NOMO-1 (cell line): ENCODE data around the gene ADD2.
"Not testable (repeated sequence)": the region's sequence is repeated elsewhere in the genome, so short reads cannot be mapped to it uniquely, and the experiment has no call there.

Experiments used
- DNase-seq, 2 experiments: peaks; one replicate each; lab custom pipeline; 2025; ENCODE audit not compliant: unreplicated experiment in 2 of 2; lab: John Stamatoyannopoulos, UW

Gene ADD2

DNA sequence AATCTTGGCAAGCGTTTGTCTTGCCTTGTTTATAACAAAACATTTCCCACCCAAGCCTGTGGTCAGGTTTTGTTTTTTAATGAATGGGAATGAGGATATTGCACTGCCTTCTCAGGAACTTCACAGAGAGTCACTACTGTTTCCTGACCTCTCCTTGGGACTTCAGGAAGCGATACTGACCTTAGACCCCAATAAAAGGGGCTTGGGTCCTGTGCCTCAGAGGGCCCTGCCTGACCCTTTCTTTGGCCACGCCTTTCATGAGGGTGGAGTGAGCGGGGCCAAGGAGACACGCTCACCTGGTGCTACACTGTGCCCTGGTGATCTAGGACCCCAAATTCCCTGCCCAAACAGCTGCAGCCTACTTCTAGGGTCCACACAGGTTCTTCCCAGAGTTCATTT, 121.6 kb downstream of the ADD2 start:
- no peak for DNase-seq

DNA sequence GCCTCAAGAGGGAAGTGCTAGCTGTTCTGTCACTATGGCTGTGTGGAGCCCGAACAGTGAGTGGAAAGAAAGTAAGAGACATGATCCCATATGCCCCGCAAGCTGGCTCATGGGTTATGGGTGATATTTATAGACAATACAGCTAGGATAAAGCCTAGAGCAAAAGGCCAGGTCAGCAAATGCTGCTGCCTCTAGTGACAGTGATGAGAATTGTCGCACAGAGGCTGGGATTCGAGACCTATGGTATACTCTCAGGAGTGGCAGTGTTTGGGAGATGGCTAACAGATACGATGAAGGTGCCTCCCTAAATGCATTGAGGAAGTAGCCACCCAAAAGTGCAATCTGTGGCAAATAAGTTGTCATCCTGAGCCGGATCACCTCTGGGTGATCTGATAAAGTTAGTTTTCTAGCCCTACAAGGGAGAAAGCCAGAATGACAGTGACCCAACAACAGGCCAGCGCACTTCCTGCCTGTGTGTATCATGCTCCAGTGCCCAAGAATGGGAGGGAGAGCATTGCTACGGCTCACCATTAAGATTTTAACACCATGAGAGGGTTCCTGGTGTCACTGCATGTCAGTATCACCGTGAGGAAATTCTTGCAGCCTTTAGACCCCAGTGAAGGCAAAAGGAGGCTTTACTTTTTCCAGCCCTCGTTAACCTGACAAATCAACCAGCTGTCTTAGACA, 122.1 kb downstream of the ADD2 start:
- DNase-seq = no peak

DNA sequence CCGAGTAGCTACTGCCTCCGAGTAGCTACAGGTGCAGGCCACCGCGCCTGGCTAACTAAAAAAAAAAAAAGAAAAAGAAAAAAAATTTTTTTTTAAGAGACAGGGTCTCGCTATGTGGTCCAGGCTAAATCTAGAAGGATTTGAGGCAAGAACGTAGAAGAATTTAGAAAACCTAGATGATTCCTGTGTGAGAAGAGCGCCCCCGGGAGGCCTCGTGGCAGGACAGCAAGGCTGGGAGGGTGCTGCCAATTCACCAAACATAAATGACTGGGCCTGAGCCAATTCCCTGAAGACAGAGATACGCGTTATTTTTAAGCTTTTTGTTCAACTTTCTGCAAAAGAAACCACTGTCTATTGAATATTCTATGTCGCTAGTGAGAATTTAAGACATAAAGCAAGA, 124.3 kb downstream of the ADD2 start:
- peak; percentile 25 to 38 for DNase-seq

DNA sequence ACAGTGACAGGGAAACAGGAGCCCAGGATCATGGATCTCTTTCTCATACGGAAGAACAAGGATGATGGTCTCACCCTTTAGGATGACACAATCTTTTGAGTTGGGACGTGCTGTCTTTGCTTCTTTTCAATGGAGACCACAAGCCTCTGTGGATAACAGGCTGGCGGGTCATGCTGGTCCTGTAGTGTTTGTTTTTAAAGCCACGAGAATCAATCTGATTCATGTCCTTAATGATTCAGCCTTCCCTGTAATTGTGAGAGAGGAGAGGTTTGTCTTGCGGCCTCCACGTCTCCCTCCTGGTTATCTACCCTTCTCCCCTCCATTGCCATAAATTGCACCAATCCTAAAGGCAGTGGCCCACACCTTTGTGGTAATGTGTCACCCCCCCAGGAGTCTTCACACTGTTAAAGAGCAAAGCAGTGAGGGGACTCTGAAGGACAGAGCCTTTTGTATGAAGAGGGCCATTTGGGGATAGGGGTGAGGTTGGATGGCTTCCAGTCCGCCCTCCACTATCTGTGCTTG, 126.7 kb downstream of the ADD2 start:
- DNase-seq = no peak

DNA sequence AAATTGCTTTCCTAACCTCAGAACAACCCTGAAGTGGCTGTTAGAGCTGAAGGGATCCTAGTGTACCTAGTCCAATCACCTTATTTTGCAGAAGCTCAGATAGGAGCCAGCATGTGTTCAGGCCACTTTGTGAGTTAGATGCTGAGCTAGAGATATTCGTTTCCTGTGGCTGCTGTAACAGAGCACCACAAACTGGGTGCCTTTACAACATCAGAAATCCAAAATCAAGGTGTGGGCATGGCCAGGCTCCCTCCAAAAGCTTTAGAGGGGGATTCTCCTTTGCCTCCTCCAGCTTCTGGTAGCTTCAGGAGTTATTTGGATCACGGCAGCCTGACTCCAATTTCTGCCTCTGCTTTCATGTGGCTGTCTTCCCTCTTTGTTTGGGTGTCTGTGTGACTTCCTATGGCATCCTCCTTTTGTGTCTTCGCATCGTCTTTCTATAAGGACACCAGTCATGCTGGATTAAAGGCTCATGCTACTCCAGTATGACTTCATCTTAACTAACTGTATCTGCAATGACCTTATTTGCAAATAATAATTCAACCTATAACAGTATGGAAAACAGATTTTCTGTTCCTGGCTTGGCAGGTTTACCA, 128.1 kb downstream of the ADD2 start:
- DNase-seq = no peak

DNA sequence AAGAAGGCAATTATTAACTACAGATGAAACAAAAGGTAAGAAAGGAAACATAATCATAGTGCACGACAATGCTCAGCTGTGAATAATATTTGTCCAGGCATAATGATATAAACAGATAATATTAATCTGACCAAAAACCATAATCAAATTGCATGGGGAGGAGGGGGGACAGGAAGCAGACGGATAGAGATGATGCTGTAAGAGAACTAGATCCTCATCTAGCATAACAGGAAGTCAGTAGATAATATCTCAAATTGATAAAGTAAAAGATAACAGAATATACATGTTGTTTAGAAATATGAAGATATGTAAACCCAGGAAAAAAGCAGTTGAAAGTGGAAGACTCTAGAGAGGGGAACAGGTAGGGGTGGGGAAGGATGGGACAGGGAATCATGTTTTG, 129.4 kb downstream of the ADD2 start:
- no peak for DNase-seq

DNA sequence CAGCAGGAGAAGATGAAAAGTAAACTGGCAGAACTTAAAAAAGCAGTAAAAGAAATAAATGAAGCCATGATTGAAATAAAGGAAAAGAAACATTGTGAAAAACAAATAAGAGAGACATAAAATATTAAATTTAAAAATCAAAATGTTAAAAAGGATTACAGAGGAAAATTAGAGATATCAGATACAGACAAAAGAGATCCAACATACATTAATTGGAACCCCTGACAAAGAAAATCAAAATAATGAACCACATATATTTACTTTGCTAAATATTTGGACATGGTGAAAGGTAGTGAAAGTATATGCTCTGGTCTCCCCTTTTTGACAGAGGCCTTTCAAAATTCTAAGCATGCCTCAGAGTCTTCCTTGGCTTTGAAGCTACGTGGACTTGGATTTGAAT, 134.5 kb downstream of the ADD2 start:
- DNase-seq = no peak

DNA sequence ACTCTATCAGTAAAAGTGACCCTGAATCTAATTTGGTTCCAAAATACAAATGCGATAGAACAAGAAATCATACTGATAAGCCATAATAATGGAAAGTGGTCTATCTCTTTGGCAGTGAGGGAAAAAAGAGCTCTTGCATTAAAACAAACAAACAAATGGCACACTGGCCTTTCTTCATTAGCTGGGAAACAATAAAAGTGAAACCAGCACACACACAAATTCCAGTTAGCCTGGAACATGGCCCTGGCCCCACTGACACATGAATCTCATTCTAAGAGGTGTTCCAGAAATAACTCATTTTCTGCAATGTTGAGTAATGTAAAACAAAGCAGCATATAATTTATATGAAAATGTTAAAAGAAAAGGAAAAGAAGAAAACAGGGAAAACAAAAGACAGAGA, 135.0 kb downstream of the ADD2 start:
- DNase-seq = no peak

DNA sequence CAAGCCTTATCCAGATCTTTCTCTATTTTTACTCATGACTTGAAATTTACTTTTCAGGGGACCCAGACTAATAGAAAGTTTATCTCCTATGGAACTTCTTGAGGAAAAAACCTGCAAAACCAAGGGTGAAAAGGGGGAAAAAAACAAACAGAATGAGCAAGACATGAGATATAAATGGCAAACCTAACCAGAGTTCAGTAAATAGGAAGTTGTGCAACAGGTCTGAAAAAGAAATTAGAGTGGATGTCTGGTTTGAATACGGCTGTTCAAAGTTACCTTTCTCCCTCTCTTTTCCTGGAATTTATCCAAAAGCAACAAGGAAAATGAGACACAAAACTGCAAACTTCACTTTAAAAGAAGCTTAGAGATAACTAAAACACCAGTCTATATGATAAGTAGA, 135.6 kb downstream of the ADD2 start:
- DNase-seq = no peak

DNA sequence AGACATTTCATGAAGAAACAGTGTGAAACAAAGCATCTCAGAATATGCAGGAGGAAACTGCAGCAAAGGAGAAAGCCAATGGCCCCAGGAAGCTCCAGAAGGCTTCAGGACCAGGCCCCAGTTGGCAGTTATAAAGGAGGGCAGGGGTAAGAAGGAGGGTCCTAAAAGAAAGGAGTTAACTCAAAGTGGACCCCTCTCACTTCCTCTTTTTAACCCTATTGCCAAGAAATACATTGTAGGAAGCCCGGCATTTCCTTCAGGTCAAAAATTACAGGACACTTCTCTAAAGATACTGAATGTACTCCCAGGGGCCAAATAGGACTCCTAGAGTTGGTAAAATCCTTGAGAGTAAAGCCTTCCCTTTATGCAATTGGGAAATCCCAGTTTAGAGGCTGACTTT, 137.2 kb downstream of the ADD2 start:
- peak in 1 of 2 experiments; percentile 25 for DNase-seq

DNA sequence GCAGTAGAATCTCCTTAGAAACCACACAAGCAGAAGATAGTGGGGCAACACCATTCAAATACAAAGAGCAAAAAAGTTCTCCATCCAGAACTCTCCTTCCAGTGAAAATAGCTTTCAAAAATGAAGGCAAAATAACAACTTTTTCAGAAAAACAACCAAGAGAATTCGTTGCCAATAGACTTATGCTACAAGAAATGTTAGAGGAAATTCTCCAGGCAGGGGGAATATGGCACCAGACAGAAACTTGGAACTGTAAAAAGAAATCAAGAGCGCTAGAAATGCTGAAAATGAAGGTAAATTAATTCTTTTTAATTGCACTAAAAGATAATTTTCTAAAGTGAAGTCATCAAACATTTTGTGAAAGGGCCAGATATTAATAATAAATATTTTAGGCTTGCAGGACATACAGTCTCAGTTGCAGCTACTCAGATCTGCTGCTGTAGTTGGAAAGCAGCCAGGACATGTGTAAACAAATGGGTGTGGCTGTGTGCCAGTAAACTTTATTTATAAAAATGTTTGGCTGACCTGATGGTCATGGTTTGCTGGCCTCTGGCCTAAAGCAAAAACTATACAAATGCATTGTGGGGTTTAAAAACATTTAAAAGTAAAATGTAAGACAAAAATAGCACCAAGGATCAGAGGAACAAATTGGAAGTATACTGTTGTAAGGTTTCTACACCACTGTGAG, 140.6 kb downstream of the ADD2 start:
- no peak for DNase-seq

DNA sequence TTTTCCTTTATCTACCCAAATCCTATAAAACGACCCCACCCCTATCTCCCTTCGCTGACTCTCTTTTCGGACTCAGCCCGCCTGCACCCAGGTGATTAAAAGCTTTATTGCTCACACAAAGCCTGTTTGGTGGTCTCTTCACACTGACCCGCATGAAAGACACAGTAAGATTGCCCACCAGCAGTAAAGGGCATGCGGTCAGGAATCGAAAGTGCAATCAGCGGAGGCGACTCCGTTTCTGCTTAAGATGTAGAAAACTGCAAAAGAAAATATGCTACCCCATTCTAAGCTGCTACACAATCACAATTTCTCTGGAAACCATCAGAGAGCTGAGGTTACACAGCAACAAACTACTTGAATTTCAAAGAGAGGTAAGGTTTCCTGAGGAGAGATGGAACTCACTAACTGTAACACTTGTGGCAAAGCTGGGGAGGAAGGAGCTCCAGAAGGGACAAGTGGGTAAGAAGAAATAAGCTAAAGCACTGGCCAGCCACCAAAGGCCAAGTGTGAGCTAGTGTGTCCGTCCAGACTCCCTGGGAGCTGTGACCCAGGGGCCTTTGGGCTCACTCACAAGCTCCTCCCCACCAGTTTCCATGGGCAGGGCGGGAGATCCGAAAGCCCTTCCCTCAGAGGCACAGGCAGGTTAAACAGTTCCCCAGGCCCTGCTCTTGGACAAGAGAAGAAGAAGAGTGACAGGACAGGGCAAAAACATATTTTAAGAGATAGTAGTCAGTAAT, 141.6 kb downstream of the ADD2 start:
- DNase-seq = no peak

DNA sequence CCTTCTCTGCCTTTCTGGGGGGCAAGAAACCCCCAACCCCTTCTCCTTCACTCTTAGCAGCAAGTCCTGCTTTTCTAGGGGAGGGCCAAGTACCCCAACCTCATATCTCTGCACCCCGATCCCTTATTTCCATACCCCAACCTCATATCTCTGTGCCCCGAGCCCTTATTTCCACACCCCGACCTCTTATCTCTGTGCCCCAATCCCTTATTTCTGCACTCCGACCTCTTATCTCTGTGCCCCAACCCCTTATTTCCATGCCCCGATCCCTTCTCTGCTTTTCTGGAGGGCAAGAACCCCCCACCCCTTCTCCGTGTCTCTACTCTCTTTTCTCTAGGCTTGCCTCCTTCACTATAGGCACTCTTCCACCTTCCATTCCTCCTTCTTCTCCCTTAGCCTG, 146.5 kb downstream of the ADD2 start:
- DNase-seq = not testable (repeated sequence)

DNA sequence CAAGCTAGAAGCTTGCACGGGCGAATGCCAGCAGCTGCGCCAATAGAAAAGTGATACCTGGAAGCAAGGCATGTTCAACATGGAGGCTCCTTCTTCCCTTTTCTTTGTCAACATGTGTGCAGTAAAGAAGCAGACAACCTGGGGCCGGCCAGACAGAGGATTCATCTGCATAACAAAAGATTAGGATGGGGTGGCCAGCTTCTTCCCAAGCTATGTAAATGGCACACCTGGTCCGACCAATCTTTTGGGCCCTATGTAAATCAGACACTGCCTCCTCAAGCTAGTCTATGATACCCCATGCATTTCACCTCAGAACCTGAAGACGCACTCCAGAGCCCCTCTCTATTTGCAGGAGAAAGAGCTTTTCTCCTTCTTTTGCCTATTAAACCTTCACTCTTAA, 148.0 kb downstream of the ADD2 start:
- no peak for DNase-seq

DNA sequence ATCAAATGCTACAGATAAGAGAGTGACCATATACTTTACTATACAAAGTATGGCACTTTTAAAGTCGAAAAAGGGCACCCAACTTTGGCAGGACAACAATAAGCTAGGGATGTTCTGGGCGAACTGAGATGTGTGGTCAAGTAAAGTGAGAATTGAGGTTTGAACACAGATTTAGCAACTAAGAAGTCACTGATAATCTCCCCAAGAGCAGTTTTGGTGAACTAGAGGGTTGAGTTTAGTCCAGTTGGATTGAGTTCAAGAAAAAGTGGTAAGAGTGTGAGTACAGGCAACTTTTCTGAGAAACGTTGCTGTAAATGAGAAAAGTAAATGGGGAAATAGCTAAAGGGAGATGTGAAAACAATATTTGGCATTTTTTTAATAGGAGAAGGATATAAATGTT, 148.8 kb downstream of the ADD2 start:
- DNase-seq = no peak

DNA sequence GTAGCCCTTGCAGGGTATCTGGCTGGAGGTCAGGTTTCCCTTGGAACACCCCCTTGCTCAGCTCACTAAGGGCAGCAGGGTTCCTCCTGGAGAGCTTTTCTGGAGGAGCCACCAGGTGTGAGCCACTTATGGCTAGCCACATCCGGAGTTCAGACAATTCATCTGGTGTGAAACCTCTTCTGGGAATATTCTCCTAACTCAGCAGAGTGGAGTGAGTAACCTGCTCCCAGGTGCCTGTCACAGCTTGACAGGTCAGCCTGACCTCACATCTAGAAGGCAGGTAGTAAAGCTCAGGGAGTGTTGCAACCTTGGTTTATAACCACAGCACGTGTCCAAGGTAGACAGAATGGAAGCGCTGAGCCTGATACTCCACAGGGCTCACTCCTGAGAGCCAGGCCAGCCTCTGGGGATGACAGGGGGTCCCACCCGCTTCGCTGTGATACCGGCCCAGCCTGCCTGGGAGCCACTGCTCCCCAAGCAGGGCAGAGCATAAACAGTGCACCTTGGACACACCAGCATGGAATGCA, 151.8 kb downstream of the ADD2 start:
- no peak for DNase-seq

DNA sequence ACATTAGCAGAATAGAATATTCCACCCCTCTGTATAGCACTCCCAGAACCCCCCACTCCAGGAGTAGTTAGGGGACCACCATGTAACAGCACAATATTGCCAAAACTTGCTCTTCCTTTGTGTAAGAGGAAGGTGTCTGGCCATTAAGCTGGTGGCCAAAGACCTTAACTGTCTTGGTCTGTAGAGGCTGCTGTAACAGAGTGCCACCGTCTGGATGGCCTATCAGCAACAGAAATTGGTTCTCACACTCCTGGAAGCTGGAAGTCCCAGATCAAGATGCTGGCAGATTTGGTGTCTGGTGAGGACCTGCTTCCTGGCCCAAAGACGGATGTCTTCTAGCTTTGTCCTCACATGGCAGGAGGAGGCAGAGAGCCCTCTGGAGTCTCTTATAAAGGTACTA, 152.8 kb downstream of the ADD2 start:
- DNase-seq = no peak

DNA sequence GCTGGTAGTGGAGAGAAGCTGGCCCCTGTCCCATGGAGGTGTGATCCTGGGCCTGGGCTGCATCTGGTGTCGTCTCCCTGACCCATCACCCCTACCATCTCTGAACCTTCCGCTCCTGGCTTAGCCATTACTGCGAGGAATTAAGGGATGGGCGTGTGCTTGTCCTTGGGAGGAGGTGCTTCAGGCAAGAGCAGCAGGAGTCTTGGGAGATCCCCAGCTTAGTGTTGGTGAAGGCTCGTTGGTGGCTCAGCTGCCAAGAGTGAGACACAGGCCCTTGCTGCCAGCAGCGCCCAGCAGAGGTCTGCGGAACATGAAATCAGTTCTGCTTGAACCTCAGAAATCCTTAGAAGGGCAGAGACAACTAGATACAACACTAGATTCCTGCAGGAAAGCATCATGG, 154.5 kb downstream of the ADD2 start:
- DNase-seq = no peak

DNA sequence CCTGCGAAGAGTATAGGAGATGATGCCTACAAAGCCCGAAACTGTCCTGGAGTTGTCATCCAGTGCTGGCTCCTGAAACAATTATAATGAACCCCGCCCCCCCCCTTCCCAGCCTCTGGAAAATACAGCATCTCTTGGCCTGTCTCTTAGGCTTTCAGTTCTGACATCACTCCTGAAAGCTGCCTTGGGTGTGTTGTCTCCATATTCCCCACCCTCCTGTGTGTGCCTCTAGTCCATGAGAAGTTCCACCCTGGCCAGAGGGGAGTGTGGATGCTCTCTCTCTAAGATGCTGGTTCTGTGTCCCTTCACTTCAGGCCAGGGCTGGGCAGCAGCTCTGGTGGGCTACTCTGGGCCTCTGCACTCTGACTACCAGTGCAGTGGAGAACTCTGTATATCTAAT, 155.4 kb downstream of the ADD2 start:
- no peak for DNase-seq

DNA sequence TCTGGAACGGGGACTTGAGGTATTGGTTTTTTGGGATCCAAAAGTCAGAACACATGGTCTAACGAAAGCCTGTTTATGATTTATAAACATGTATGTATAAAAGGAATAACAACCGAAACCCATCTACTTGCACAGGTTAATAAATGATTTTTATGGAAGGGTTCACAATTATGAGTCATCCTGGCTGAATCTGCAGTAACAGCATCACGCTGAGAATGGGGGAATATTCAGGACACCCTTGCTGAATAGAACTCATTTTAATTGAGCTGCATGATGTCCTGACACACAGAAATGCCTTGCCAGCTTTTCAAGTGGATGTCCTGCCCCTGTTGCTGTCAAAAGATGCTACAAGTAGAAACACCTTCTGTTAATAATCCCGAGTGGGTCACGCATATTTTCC, 159.6 kb downstream of the ADD2 start:
- DNase-seq = no peak

DNA sequence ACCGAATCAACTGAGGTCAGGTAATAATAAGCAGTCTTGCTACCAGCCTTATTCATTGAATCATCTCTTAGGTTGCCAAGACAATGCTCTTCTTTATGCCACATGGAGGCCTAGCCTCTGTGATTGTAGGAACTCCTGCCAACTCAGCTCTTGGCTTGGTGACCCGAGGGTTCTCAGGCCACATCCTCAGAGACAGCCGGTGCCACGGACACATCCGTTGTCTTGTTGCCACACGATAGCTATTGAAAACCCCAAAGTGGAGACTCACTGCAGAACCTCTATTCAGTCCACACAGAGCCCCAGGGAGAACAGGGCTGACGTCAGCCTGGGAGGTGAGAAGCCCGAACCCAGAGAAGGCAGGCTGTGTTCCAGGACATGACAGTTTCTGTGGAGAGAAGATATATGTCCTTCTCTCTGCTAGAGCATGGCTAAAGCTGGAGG, 160.9 kb downstream of the ADD2 start:
- DNase-seq = no peak
